GM12878 (cell line): ENCODE results near the gene RABL6. TPM values are rescaled to one million over a fixed set of nuclear protein-coding genes. Genes with fewer than 3 reads are reported as not detected.
A peak's percentile ranks its signal among the peaks of the same experiment; 100 is the strongest.

Source experiments
- ATAC-seq: fragments of 200-7000 bp; cut with Tn5 transposase; 3 replicates; pipeline ENCODE4 v1.9.1; 2020; ENCODE audit warnings: mild to moderate bottlenecking, moderate library complexity
- BruUV-seq: library from RNA; stranded (reverse); fragments of 400-500 nt; replicated peaks from 2 replicates; lab custom pipeline; 2021; lab: Mats Ljungman, UMichigan
- CTCF ChIA-PET: fragments of 300-600 bp; sonication (Branson Sonifier 250); formaldehyde crosslinking; extraction: SDS; loops from one replicate; lab custom pipeline; 2021; ENCODE audit warnings: inconsistent platforms; lab: Yijun Ruan, JAX
- POLR2A ChIA-PET: fragments of 350-600 bp; formaldehyde crosslinking; extraction: SDS; loops from one replicate; lab custom pipeline; 2021; ENCODE audit warnings: inconsistent platforms; lab: Charles Lee
- RAD21 ChIA-PET: fragments of 300-600 bp; sonication (Branson Sonifier 250); formaldehyde crosslinking; loops from one replicate; lab custom pipeline; 2023; ENCODE audit warnings: antibody characterized with exemption; ENCODE audit not compliant: unreplicated experiment; lab: Charles Lee
- SMC1A ChIA-PET: fragments of 300-600 bp; sonication (Branson Sonifier 250); formaldehyde crosslinking; loops from one replicate; lab custom pipeline; 2023; ENCODE audit not compliant: unreplicated experiment, uncharacterized antibody; lab: Charles Lee
- DNase-seq: peaks from one replicate; pipeline ENCODE4 v3.0.0-alpha.2; 2011; ENCODE audit warnings: low read depth, low spot score
- FAIRE-seq: peaks from 3 replicates; lab custom pipeline; 2011; peaks lifted over from hg19 to GRCh38; lab: Jason Lieb, UNC
- H2AFZ ChIP-seq: 2 replicates; pipeline ENCODE4 v1.6.0; 2011; ENCODE audit warnings: low read depth, low read length, control low read depth; ENCODE audit not compliant: control insufficient read depth
- H3K27ac ChIP-seq: 2 replicates; pipeline ENCODE4 v1.5.1; 2011; ENCODE audit warnings: control low read depth; ENCODE audit not compliant: control insufficient read depth, insufficient read depth
- H3K27me3 ChIP-seq, 2 experiments: replicated peaks in 1 of 2; 2 replicates each; pipeline versions ENCODE4 v1.6.0 to v1.6.1; 2011; ENCODE audit warnings: low read length in 1 of 2; ENCODE audit not compliant: control insufficient read depth in 2 of 2, insufficient read depth in 2 of 2
- H3K36me3 ChIP-seq, 2 experiments: 2 replicates each; pipeline ENCODE4 v1.5.1; 2011; ENCODE audit warnings: low read length in 1 of 2; ENCODE audit not compliant: control insufficient read depth in 2 of 2, insufficient read depth in 2 of 2
- H3K4me1 ChIP-seq: 2 replicates; pipeline ENCODE4 v1.6.1; 2011; ENCODE audit warnings: mild to moderate bottlenecking, low read length, moderate library complexity, mixed read lengths; ENCODE audit not compliant: control insufficient read depth, insufficient read depth
- H3K4me2 ChIP-seq: 2 replicates; pipeline ENCODE4 v1.6.0; 2011; ENCODE audit warnings: control low read depth; ENCODE audit not compliant: control insufficient read depth, insufficient read depth
- H3K4me3 ChIP-seq: fragments of 200-600 bp; sonication (generic); 2 replicates; pipeline ENCODE4 v1.5.1; 2016
- H3K79me2 ChIP-seq: 2 replicates; pipeline ENCODE4 v1.6.0; 2011; ENCODE audit warnings: low read length; ENCODE audit not compliant: control insufficient read depth, insufficient read depth
- H3K9ac ChIP-seq: 2 replicates; pipeline ENCODE4 v1.8.0; 2011; ENCODE audit warnings: low read length, control low read depth, mixed read lengths; ENCODE audit not compliant: control insufficient read depth, insufficient read depth
- H3K9me3 ChIP-seq: replicated peaks from 3 replicates; pipeline ENCODE4 v1.5.1; 2011; ENCODE audit warnings: mild to moderate bottlenecking, low read length; ENCODE audit not compliant: control insufficient read depth, insufficient read depth
- H4K20me1 ChIP-seq: 2 replicates; pipeline ENCODE4 v1.6.0; 2011; ENCODE audit not compliant: control insufficient read depth, insufficient read depth
- CEBPB ChIP-seq, 2 experiments: fragments of 150-350 bp in 1 of 2; IDR thresholded peaks; 2 replicates each; pipeline ENCODE4 v1.6.1; 2012 to 2014; ENCODE audit warnings: low read depth in 2 of 2, low read length in 2 of 2, borderline replicate concordance in 1 of 2, inconsistent platforms in 1 of 2
- CREM ChIP-seq: IDR thresholded peaks from 2 replicates; pipeline ENCODE4 v1.6.1; 2014; ENCODE audit warnings: antibody characterized with exemption, low read depth
- MTA2 ChIP-seq: fragments of 450-650 bp; IDR thresholded peaks from 2 replicates; pipeline ENCODE4 v1.6.1; 2016; ENCODE audit warnings: low read depth, mild to moderate bottlenecking, moderate library complexity
- NFYA ChIP-seq: IDR thresholded peaks from 2 replicates; pipeline ENCODE4 v1.6.1; 2011; ENCODE audit warnings: low read depth, mild to moderate bottlenecking, low read length, improper control_type of control experiment, borderline replicate concordance
- NR2F1 ChIP-seq: fragments of 450-650 bp; conservative IDR thresholded peaks from 2 replicates; pipeline ENCODE4 v1.6.1; 2017; ENCODE audit warnings: mild to moderate bottlenecking
- NRF1 ChIP-seq: conservative IDR thresholded peaks from 2 replicates; pipeline ENCODE4 v1.6.1; 2011; ENCODE audit warnings: mild to moderate bottlenecking, low read depth, low read length, improper control_type of control experiment
- STAT1 ChIP-seq: fragments of 450-650 bp; conservative IDR thresholded peaks from 2 replicates; pipeline ENCODE4 v1.6.1; 2014; ENCODE audit warnings: antibody characterized with exemption, mild to moderate bottlenecking
- SUPT20H ChIP-seq: IDR thresholded peaks from 2 replicates; pipeline ENCODE4 v1.6.1; 2011; ENCODE audit warnings: low read depth, mild to moderate bottlenecking, low read length, moderate library complexity, borderline replicate concordance; ENCODE audit not compliant: control insufficient read depth
- TCF3 ChIP-seq: IDR thresholded peaks from 2 replicates; pipeline ENCODE4 v1.6.1; 2012; ENCODE audit warnings: low read depth, mild to moderate bottlenecking, low read length, borderline replicate concordance; ENCODE audit not compliant: insufficient read depth
- YBX1 ChIP-seq: fragments of 450-650 bp; IDR thresholded peaks from 2 replicates; pipeline ENCODE4 v1.6.1; 2016; ENCODE audit warnings: antibody characterized with exemption
- WGBS: methylation state at CpG from one replicate; pipeline ENCODE4 v1.1.6; 2016; ENCODE audit warnings: low lambda C conversion rate; ENCODE audit not compliant: insufficient replicate concordance, insufficient coverage; ENCODE audit errors: missing lambda C conversion rate; 5-methylcytosine and 5-hydroxymethylcytosine counted together
- in situ Hi-C: fragments of 300-500 bp; cut with MboI; formaldehyde crosslinking; loops from 9 replicates; pipeline ENCODE4 v1.14.3; 2018; ENCODE audit warnings: mixed read lengths
- intact Hi-C: fragments of 100-400 bp; cut with micrococcal nuclease; formaldehyde crosslinking; loops from one replicate; pipeline ENCODE4 v1.14.2; 2022; ENCODE audit not compliant: unreplicated experiment
- polyA plus RNA-seq, 11 experiments: library from polyadenylated mRNA; depleted of rRNA in 4 of 11; unstranded in 6 of 11; stranded (reverse) in 5 of 11; fragments of >200 nt; fragmentation: Nextera tagmentation in 4 of 11; fragmentation: Illumina TruSeq in 1 of 11; extraction: Ambion mirVana in 4 of 11; extraction: Trizol in 1 of 11; gene quantifications; 1 replicate in 1 of 11; 2 replicates in 10 of 11; pipeline versions ENCODE4 v1.2.1 to v1.2.3, GENCODE V29; 2011 to 2016; ENCODE audit warnings: inconsistent platforms in 2 of 11, missing spikeins in 2 of 11, low read depth in 1 of 11
- total RNA-seq, 4 experiments: library from RNA; depleted of rRNA in 3 of 4; stranded (reverse); fragments of >200 nt in 3 of 4; fragmentation: Illumina TruSeq in 1 of 4; extraction: Trizol in 1 of 4; gene quantifications; 2 replicates each; pipeline versions ENCODE4 v1.2.1 to v1.2.3, GENCODE V29; 2013 to 2021
- TF ChIP-seq, protein P1 (sequence below): IDR thresholded peaks from 2 replicates; pipeline ENCODE4 v1.6.1; 2012; ENCODE audit warnings: low read depth, low read length, improper control_type of control experiment
- TF ChIP-seq, protein P2 (sequence below): IDR thresholded peaks from 2 replicates; pipeline ENCODE4 v1.6.1; 2012; ENCODE audit warnings: improper control_type of control experiment, low read depth, low read length; ENCODE audit not compliant: insufficient replicate concordance

Gene RABL6
- total and polyA plus RNA-seq, 10 of the 15 experiments (the other 5 are each of a cell fraction or from before 2014, with no cell fraction given), result 1.4 to 134 (median 42.7) TPM

DNA sequence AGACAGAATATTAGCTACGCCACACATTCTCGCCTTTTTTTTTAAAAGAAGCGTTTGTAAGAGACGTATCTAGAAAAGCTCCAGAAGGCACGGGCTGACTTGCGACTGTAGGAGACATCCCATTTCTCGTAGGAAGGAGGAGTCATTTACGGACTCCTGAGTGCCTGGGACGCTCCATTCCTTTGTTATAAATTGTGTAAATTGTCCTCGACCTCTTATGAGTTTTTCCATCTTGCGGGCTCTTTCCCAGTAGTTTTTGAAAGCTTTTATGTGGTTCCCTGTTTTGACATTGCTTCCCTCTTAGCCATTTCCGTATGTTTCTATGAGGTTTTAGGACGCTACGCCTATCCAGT is 1.0 kb downstream of the RABL6 start:
- Histone ChIP-seq H3K4me2 (peak overlapping the region; percentile 76), H3K9me3 (no peaks in the 10 kb centered on the region), H3K79me2 (peaks cover 39% of the 10 kb centered on the region), H3K9ac (peak overlapping the region; percentile 93), H4K20me1 (no peaks in the 10 kb centered on the region; the same call in 1 of the 2 replicates), H3K27ac (peak overlapping the region; percentile 74), H3K36me3 (peaks cover 2 to 7% of the 10 kb centered on the region in 2 experiments; a peak in 3 of 4 replicates), H3K4me3 (peak overlapping the region; percentile 90), H3K27me3 (no peaks in the 10 kb centered on the region), H2AFZ (no peak overlapping the region; the same call in 1 of the 2 replicates), H3K4me1 (peaks cover 7% of the 10 kb centered on the region)
- DNase-seq, result no peak
- no peak for FAIRE-seq
- POLR2A ChIA-PET, result interaction anchor here (1.2 to 1.4 kb wide), 2 partner anchors 40 to 321 kb away, joined by 3 read pairs; partner anchors contain the start of gene PHPT1
- 2% methylated on average over 14 of the region's 14 CpGs for WGBS
- SMC1A ChIA-PET, result interaction anchor here (1.1 to 2.3 kb wide), 2 partner anchors 34 to 139 kb away, joined by 4 to 5 read pairs; partner anchors contain the start of gene AJM1
- ATAC-seq, result no peak
- CTCF ChIA-PET, result interaction anchor here (0.5 to 4.4 kb wide), 9 partner anchors 9 to 259 kb away, joined by 3 to 15 read pairs (median 3); partner anchors contain the start of gene AJM1
- in situ Hi-C loops (no loop called here), intact Hi-C loops (loop anchor here (10.0 kb wide), 1 partner anchor 76 kb away; the partner anchor contains the start of gene TRAF2)
- BruUV-seq, result no TSS peak
- RAD21 ChIA-PET, result no interaction called here
- TF ChIP-seq CEBPB (IDR thresholded peaks at IDR 0.05; ENCODE audit: borderline replicate concordance in 1 of 2, low read depth in 2 of 2, low read length in 2 of 2) (no peak), TCF3 (no peak), CREM (no peak), NRF1 (no peak), NFYA (no peak), MTA2 (no peak), NR2F1 (no peak), SUPT20H (no peak), YBX1 (no peak), STAT1 (no peak)
- TF ChIP-seq, protein P1, sequence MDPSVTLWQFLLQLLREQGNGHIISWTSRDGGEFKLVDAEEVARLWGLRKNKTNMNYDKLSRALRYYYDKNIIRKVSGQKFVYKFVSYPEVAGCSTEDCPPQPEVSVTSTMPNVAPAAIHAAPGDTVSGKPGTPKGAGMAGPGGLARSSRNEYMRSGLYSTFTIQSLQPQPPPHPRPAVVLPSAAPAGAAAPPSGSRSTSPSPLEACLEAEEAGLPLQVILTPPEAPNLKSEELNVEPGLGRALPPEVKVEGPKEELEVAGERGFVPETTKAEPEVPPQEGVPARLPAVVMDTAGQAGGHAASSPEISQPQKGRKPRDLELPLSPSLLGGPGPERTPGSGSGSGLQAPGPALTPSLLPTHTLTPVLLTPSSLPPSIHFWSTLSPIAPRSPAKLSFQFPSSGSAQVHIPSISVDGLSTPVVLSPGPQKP, result no peak
- TF ChIP-seq, protein P2, sequence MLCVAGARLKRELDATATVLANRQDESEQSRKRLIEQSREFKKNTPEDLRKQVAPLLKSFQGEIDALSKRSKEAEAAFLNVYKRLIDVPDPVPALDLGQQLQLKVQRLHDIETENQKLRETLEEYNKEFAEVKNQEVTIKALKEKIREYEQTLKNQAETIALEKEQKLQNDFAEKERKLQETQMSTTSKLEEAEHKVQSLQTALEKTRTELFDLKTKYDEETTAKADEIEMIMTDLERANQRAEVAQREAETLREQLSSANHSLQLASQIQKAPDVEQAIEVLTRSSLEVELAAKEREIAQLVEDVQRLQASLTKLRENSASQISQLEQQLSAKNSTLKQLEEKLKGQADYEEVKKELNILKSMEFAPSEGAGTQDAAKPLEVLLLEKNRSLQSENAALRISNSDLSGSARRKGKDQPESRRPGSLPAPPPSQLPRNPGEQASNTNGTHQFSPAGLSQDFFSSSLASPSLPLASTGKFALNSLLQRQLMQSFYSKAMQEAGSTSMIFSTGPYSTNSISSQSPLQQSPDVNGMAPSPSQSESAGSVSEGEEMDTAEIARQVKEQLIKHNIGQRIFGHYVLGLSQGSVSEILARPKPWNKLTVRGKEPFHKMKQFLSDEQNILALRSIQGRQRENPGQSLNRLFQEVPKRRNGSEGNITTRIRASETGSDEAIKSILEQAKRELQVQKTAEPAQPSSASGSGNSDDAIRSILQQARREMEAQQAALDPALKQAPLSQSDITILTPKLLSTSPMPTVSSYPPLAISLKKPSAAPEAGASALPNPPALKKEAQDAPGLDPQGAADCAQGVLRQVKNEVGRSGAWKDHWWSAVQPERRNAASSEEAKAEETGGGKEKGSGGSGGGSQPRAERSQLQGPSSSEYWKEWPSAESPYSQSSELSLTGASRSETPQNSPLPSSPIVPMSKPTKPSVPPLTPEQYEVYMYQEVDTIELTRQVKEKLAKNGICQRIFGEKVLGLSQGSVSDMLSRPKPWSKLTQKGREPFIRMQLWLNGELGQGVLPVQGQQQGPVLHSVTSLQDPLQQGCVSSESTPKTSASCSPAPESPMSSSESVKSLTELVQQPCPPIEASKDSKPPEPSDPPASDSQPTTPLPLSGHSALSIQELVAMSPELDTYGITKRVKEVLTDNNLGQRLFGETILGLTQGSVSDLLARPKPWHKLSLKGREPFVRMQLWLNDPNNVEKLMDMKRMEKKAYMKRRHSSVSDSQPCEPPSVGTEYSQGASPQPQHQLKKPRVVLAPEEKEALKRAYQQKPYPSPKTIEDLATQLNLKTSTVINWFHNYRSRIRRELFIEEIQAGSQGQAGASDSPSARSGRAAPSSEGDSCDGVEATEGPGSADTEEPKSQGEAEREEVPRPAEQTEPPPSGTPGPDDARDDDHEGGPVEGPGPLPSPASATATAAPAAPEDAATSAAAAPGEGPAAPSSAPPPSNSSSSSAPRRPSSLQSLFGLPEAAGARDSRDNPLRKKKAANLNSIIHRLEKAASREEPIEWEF, result no peak
